ENCODE measurements around the gene CCDC82.

Gene CCDC82

GRCh38 chr11:96303980-96304379 lies 85.7 kb downstream of the CCDC82 start:
- peaks cover 92% of the 10 kb centered on the region for H3K79me2 ChIP-seq (ENCODE audit: low read length)
- no peaks in the 10 kb centered on the region for H3K36me3 ChIP-seq (replicated peaks; ENCODE audit: insufficient read depth, low read length)
- no peak overlapping the region for H3K27ac ChIP-seq (ENCODE audit: low read length)
- no peaks in the 10 kb centered on the region; the same call in 1 of the 2 replicates for H4K20me1 ChIP-seq (ENCODE audit: insufficient read depth, low read length)
- H3K4me1 ChIP-seq (ENCODE audit: low read length): no peaks in the 10 kb centered on the region
- H3F3A ChIP-seq (ENCODE audit: insufficient read depth, low read length): no peaks in the 10 kb centered on the region
- DNase-seq: no peak
- no peak overlapping the region for H3K9ac ChIP-seq (ENCODE audit: low read length)
- TF ChIP-seq EZH2 (optimal IDR thresholded peaks at IDR 0.05; ENCODE audit: low read depth, low read length) (no peak), CTCF (IDR thresholded peaks at IDR 0.05; ENCODE audit: low read length) (no peak), EZH2phosphoT487 (IDR thresholded peaks at IDR 0.05; ENCODE audit: low read length) (no peak)
- no peaks in the 10 kb centered on the region for H3K9me3 ChIP-seq (replicated peaks; ENCODE audit: insufficient read depth, low read length)
- H3K4me3 ChIP-seq (ENCODE audit: low read length): no peak overlapping the region
- no peak overlapping the region for H3K4me2 ChIP-seq (ENCODE audit: low read depth, low read length)
- H3K27me3 ChIP-seq (replicated peaks; ENCODE audit: insufficient read depth, low read length): no peaks in the 10 kb centered on the region
- H3K9me2 ChIP-seq (replicated peaks; ENCODE audit: insufficient read depth, low read length): no peaks in the 10 kb centered on the region
- H2AFZ ChIP-seq (ENCODE audit: low read length): no peak overlapping the region

GRCh38 chr11:96303064-96303463 lies 86.6 kb downstream of the CCDC82 start:
- no peaks in the 10 kb centered on the region for H3K36me3 ChIP-seq (replicated peaks; ENCODE audit: insufficient read depth, low read length)
- H3K9ac ChIP-seq (ENCODE audit: low read length): no peak overlapping the region
- no peak overlapping the region for H3K4me2 ChIP-seq (ENCODE audit: low read depth, low read length)
- no peak overlapping the region for H3K27ac ChIP-seq (ENCODE audit: low read length)
- DNase-seq: no peak
- no peaks in the 10 kb centered on the region for H3F3A ChIP-seq (ENCODE audit: insufficient read depth, low read length)
- no peaks in the 10 kb centered on the region for H3K9me2 ChIP-seq (replicated peaks; ENCODE audit: insufficient read depth, low read length)
- no peaks in the 10 kb centered on the region; the same call in 1 of the 2 replicates for H4K20me1 ChIP-seq (ENCODE audit: insufficient read depth, low read length)
- no peaks in the 10 kb centered on the region for H3K9me3 ChIP-seq (replicated peaks; ENCODE audit: insufficient read depth, low read length)
- H2AFZ ChIP-seq (ENCODE audit: low read length): no peak overlapping the region
- TF ChIP-seq EZH2phosphoT487 (IDR thresholded peaks at IDR 0.05; ENCODE audit: low read length) (no peak), CTCF (IDR thresholded peaks at IDR 0.05; ENCODE audit: low read length) (no peak), EZH2 (optimal IDR thresholded peaks at IDR 0.05; ENCODE audit: low read depth, low read length) (no peak)
- H3K27me3 ChIP-seq (replicated peaks; ENCODE audit: insufficient read depth, low read length): no peaks in the 10 kb centered on the region
- H3K4me1 ChIP-seq (ENCODE audit: low read length): no peaks in the 10 kb centered on the region
- H3K79me2 ChIP-seq (ENCODE audit: low read length): peaks cover 87% of the 10 kb centered on the region
- H3K4me3 ChIP-seq (ENCODE audit: low read length): no peak overlapping the region
